ENCODE data around the gene TBL3. TPM values are rescaled to one million over a fixed set of nuclear protein-coding genes. Genes with fewer than 3 reads are reported as not detected.
A peak's percentile ranks its signal among the peaks of the same experiment; 100 is the strongest.

The TBL3 gene
- total and polyA plus RNA-seq, 9 of the 15 experiments (the other 6 are each of a cell fraction or from before 2014, with no cell fraction given): 0.97 to 117 (median 24.5) TPM

GRCh38 chr16:1983544-1984346, 11.9 kb downstream of the TBL3 start, which contains the start of gene GFER (continued):
- no peak for TF ChIP-seq PYGO2 (tag; IDR thresholded peaks at IDR 0.05)
- TF ChIP-seq ZNF561 (CRISPR knock-in tag; conservative IDR thresholded peaks at IDR 0.05): no peak
- no peak for TF ChIP-seq ZNF224 (CRISPR knock-in tag; IDR thresholded peaks at IDR 0.05)
- TF ChIP-seq KAT8 (IDR thresholded peaks at IDR 0.05; ENCODE audit: low read depth): no peak
- no peak for TF ChIP-seq NFRKB (IDR thresholded peaks at IDR 0.05; ENCODE audit: low read depth)
- TF ChIP-seq TAF15 (IDR thresholded peaks at IDR 0.05; ENCODE audit: low read depth, low read length): no peak
- TF ChIP-seq ZNF384 (IDR thresholded peaks at IDR 0.05; ENCODE audit: low read depth, low read length): no peak
- peak; percentile 92 for TF ChIP-seq CCNT2 (IDR thresholded peaks at IDR 0.05; ENCODE audit: borderline replicate concordance, extremely low read depth, insufficient read length, low read depth, low read length)
- no peak for TF ChIP-seq KLF16 (IDR thresholded peaks at IDR 0.05)
- TF ChIP-seq IFI16 (CRISPR knock-in tag; IDR thresholded peaks at IDR 0.05): no peak
- TF ChIP-seq ZNF695 (CRISPR knock-in tag; IDR thresholded peaks at IDR 0.05): no peak
- TF ChIP-seq, protein P1, sequence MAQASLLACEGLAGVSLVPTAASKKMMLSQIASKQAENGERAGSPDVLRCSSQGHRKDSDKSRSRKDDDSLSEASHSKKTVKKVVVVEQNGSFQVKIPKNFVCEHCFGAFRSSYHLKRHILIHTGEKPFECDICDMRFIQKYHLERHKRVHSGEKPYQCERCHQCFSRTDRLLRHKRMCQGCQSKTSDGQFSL (CRISPR knock-in tag; IDR thresholded peaks at IDR 0.05): peak; percentile 52; the same call in 1 of the 2 replicates
- TF ChIP-seq, protein P1 (tag; IDR thresholded peaks at IDR 0.05): no peak
- TF ChIP-seq CBFB (CRISPR knock-in tag; IDR thresholded peaks at IDR 0.05): peak; percentile 93
- peak; percentile 94 for TF ChIP-seq ZNF766 (CRISPR knock-in tag; conservative IDR thresholded peaks at IDR 0.05)
- no peak for TF ChIP-seq ZNF780A (CRISPR knock-in tag; IDR thresholded peaks at IDR 0.05)
- TF ChIP-seq ZNF282 (CRISPR knock-in tag; IDR thresholded peaks at IDR 0.05): 0 out of 2 replicates have a peak, but pooled peaks have one; percentile 44
- no peak for TF ChIP-seq ZNF140 (CRISPR knock-in tag; IDR thresholded peaks at IDR 0.05)
- TF ChIP-seq, protein P2, sequence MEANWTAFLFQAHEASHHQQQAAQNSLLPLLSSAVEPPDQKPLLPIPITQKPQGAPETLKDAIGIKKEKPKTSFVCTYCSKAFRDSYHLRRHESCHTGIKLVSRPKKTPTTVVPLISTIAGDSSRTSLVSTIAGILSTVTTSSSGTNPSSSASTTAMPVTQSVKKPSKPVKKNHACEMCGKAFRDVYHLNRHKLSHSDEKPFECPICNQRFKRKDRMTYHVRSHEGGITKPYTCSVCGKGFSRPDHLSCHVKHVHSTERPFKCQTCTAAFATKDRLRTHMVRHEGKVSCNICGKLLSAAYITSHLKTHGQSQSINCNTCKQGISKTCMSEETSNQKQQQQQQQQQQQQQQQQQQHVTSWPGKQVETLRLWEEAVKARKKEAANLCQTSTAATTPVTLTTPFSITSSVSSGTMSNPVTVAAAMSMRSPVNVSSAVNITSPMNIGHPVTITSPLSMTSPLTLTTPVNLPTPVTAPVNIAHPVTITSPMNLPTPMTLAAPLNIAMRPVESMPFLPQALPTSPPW (CRISPR knock-in tag; IDR thresholded peaks at IDR 0.05): peak; percentile 90
- no peak for TF ChIP-seq SPI1 (IDR thresholded peaks at IDR 0.05; ENCODE audit: borderline replicate concordance, low read depth, low read length)
- TF ChIP-seq, protein P3, sequence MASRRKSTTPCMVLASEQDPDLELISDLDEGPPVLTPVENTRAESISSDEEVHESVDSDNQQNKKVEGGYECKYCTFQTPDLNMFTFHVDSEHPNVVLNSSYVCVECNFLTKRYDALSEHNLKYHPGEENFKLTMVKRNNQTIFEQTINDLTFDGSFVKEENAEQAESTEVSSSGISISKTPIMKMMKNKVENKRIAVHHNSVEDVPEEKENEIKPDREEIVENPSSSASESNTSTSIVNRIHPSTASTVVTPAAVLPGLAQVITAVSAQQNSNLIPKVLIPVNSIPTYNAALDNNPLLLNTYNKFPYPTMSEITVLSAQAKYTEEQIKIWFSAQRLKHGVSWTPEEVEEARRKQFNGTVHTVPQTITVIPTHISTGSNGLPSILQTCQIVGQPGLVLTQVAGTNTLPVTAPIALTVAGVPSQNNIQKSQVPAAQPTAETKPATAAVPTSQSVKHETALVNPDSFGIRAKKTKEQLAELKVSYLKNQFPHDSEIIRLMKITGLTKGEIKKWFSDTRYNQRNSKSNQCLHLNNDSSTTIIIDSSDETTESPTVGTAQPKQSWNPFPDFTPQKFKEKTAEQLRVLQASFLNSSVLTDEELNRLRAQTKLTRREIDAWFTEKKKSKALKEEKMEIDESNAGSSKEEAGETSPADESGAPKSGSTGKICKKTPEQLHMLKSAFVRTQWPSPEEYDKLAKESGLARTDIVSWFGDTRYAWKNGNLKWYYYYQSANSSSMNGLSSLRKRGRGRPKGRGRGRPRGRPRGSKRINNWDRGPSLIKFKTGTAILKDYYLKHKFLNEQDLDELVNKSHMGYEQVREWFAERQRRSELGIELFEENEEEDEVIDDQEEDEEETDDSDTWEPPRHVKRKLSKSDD (conservative IDR thresholded peaks at IDR 0.05; ENCODE audit: low read length): no peak
- peak; percentile 35; the same call in 1 of the 2 replicates for TF ChIP-seq EP300 (IDR thresholded peaks at IDR 0.05; ENCODE audit: low read length)
- no peak for TF ChIP-seq NR3C1 (CRISPR knock-in tag; IDR thresholded peaks at IDR 0.05)
- TF ChIP-seq ZFX (CRISPR knock-in tag; IDR thresholded peaks at IDR 0.05): peak; percentile 84
- TF ChIP-seq ZNF408 (CRISPR knock-in tag; IDR thresholded peaks at IDR 0.05; ENCODE audit: low read depth): no peak
- TF ChIP-seq NFIC (IDR thresholded peaks at IDR 0.05): no peak
